HG03097 (cell line): ENCODE measurements around the gene ADAM29.
"Not testable (repeated sequence)": the region's sequence is repeated elsewhere in the genome, so short reads cannot be mapped to it uniquely, and the experiment has no call there.

ENCODE experiments used
- ATAC-seq: cut with Tn5 transposase; IDR thresholded peaks from one replicate; pipeline ENCODE4 v1.9.1; 2021; ENCODE audit not compliant: unreplicated experiment, low FRiP score

The ADAM29 gene

DNA sequence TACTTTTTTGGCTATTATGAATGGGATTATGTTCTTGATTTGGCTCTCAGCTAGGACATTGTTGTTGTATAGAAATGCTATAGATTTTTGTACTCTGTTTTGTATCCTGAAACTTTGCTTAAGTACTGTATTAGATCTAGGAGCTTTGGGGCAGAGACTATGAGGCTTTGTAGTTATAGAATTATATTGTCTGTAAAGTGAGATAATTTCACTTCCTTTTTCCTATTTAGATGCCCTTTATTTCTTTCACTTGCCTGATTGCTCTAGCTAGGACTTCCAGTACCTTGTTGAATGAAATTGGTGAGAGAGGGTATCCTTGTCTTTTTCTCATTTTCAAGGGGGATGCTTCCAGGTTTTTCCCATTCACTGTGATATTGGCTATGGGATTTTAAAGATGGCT, 28.1 kb downstream of the ADAM29 start:
- ATAC-seq, result no peak

- ATAC-seq, result no peak
Observed at GRCh38 chr4:174948826-174949225, 30.7 kb downstream of the ADAM29 start.

- ATAC-seq, result no peak
Observed at GRCh38 chr4:174972911-174973310, 54.8 kb downstream of the ADAM29 start.

- no peak for ATAC-seq
Observed at GRCh38 chr4:174973336-174973735, 55.2 kb downstream of the ADAM29 start.

DNA sequence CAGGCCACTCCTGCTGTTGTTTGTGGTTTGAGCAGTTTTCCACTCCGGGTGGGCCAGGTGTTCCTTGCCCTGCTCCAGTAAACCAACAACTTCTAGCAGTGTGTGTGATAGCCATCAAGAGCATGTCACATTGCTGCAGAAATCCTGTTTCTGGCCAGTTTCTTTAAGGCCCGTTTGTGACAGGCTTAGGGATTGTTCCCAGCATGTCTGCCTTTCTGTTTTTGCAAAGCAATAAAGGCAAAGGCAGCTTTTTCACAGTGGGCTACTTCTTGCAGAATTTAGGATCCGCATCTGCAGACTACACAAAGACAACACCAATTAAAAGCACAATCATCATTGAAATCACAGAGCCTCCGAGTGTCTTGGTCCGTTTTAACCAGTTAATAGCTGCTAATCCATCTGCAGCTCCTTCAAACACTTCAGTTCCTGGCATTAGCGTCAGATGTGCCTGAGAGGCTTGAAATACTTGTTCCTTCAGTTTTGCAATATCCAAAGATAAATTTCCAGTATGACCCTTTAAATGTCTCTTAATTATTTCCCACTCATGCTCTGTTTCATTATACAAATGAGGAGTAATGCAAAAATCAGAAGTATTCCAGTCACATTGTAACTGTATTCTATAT, 65.1 kb downstream of the ADAM29 start:
- no peak for ATAC-seq

DNA sequence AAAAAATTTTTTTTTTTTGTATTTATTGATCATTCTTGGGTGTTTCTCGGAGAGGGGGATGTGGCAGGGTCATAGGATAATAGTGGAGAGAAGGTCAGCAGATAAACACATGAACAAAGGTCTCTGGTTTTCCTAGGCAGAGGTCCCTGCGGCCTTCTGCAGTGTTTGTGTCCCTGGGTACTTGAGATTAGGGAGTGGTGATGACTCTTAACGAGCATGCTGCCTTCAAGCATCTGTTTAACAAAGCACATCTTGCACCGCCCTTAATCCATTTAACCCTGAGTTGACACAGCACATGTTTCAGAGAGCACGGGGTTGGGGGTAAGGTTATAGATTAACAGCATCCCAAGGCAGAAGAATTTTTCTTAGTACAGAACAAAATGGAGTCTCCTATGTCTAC, 65.7 kb downstream of the ADAM29 start:
- not testable (repeated sequence) for ATAC-seq

DNA sequence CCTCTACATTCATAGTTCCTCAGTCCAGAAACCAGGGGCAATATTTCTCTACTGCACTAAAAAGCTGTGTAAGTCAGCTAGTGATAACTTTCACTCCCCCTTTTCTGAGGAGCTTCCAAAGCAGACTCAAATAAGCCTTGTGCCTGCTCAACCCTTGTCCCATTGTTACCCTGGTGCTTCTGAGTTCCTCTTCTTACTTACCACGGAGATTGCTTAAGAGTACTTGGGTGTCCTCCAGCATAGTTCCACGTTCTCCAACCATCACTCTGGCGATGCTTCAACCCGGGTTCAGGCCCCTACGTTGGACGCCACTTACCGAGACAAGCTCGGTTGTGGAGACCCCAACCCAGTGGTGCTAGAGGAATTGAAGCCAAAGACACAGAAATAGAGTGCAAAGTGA, 71.6 kb downstream of the ADAM29 start:
- ATAC-seq, result no peak

GRCh38 chr4:174993916-174994315, 75.8 kb downstream of the ADAM29 start:
- ATAC-seq, result no peak

- no peak for ATAC-seq
Observed at GRCh38 chr4:174996079-174996478, 77.9 kb downstream of the ADAM29 start.

GRCh38 chr4:174999407-174999806, 81.2 kb downstream of the ADAM29 start:
- no peak for ATAC-seq

GRCh38 chr4:175017751-175018150, 99.6 kb downstream of the ADAM29 start:
- ATAC-seq, result no peak

- not testable (repeated sequence) for ATAC-seq
Observed at GRCh38 chr4:175019447-175019846, 101.3 kb downstream of the ADAM29 start.
